K562 (cell line): ENCODE results near the gene SCIN. TPM values are rescaled to one million over a fixed set of nuclear protein-coding genes. Genes with fewer than 3 reads are reported as not detected.

Experiments used
- CUX1 ChIP-seq: fragments of 200-800 bp; sonication (Bioruptor generic); IDR thresholded peaks from 2 replicates; pipeline ENCODE4 v1.6.1; 2016; ENCODE audit warnings: missing genetic modification characterization, missing compliant biosample characterization
- ZNF407 ChIP-seq: fragments of 450-650 bp; IDR thresholded peaks from 2 replicates; pipeline ENCODE4 v1.6.1; 2016; ENCODE audit warnings: low read depth
- polyA plus RNA-seq, 8 experiments: library from polyadenylated mRNA; depleted of rRNA in 4 of 8; stranded (reverse) in 5 of 8; unstranded in 3 of 8; fragments of >200 nt; fragmentation: Nextera tagmentation in 2 of 8; fragmentation: Illumina TruSeq in 1 of 8; extraction: Ambion mirVana in 2 of 8; extraction: Trizol in 1 of 8; gene quantifications; 2 replicates each; pipeline versions ENCODE4 v1.2.1 to v1.2.3, GENCODE V29; 2011 to 2014; ENCODE audit warnings: inconsistent platforms in 1 of 8, missing spikeins in 1 of 8
- total RNA-seq, 7 experiments: library from RNA; depleted of rRNA in 6 of 7; stranded (reverse); fragments of >200 nt in 6 of 7; fragmentation: Illumina TruSeq in 2 of 7; extraction: Trizol in 2 of 7; gene quantifications; 2 replicates each; pipeline versions ENCODE4 v1.2.1 to v1.2.3, GENCODE V29; 2011 to 2021; ENCODE audit warnings: low replicate concordance in 1 of 7

Gene SCIN
- total and polyA plus RNA-seq, 9 of the 15 experiments (the other 6 are each of a cell fraction or from before 2014, with no cell fraction given), result 0.67 to 18.2 (median 10.6) TPM

GRCh38 chr7:12695965-12696364, 125.4 kb downstream of the SCIN start (continued):
- no peak for TF ChIP-seq ZNF407
- TF ChIP-seq CUX1 (CRISPR knock-in tag), result no peak
- TF ChIP-seq, all 486 proteins: peak for 5
